GM18520 (cell line): ENCODE measurements around the gene POSTN.

Source experiments
- ATAC-seq: cut with Tn5 transposase; IDR thresholded peaks from one replicate; pipeline ENCODE4 v1.9.1; 2021; ENCODE audit not compliant: unreplicated experiment

POSTN gene

DNA sequence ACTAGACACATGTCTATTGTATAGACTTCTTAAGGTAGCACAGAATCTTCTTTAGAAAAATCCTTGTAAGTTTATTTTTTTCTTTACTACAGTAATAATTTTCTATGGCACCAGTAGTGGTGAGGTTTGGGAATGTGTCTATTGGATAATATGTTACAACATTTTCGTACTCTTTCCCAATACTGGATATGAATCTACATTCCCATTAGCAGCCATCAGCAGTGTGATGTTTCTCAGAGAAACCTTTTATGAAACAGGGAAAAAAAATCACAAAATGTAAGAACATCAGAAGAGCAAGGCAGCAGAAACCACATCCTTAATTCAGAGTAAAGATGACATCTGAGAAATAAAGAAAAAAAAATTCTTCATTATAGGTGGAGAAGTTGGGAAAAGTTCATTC lies 83.3 kb downstream of the POSTN start:
- ATAC-seq, result no peak
